IMR-90 (cell line): ENCODE results near the gene COL23A1. TPM values are rescaled to one million over a fixed set of nuclear protein-coding genes. Genes with fewer than 3 reads are reported as not detected.

Source experiments
- ATAC-seq: fragments of 200-7000 bp; cut with Tn5 transposase; 2 replicates; pipeline ENCODE4 v1.9.1; 2020; ENCODE audit warnings: low read depth, mild to moderate bottlenecking, moderate library complexity
- BruUV-seq: library from RNA; stranded (reverse); fragments of 400-500 nt; replicated peaks from 2 replicates; lab custom pipeline; 2021; lab: Mats Ljungman, UMichigan
- CTCF ChIA-PET: fragments of 300-600 bp; formaldehyde crosslinking; extraction: SDS; loops from one replicate; lab custom pipeline; 2021; ENCODE audit warnings: antibody characterized with exemption; lab: Yijun Ruan, JAX
- POLR2A ChIA-PET: fragments of 300-600 bp; sonication (Branson Sonifier 250); formaldehyde crosslinking; loops from one replicate; lab custom pipeline; 2022; ENCODE audit warnings: antibody characterized with exemption; ENCODE audit not compliant: unreplicated experiment; lab: Charles Lee
- DNase-seq: peaks from one replicate; pipeline ENCODE4 v3.0.0; 2013
- H2AFZ ChIP-seq: replicated peaks from 2 replicates; pipeline ENCODE3; 2013; ENCODE audit warnings: low read length, mild to moderate bottlenecking; ENCODE audit not compliant: poor library complexity
- H2AK5ac ChIP-seq: 2 replicates; pipeline ENCODE4 v1.6.1; 2013; ENCODE audit warnings: low read depth, low read length, inconsistent platforms
- H2AK9ac ChIP-seq: replicated peaks from 2 replicates; pipeline ENCODE3; 2013; ENCODE audit warnings: mild to moderate bottlenecking, low read depth, low read length, moderate library complexity; ENCODE audit not compliant: poor library complexity
- H2BK120ac ChIP-seq: 2 replicates; pipeline ENCODE4 v1.6.1; 2013; ENCODE audit warnings: low read depth, low read length, inconsistent platforms
- H2BK15ac ChIP-seq: 3 replicates; pipeline ENCODE4 v1.6.1; 2013; ENCODE audit warnings: low read depth, low read length, inconsistent platforms
- H2BK20ac ChIP-seq: 2 replicates; pipeline ENCODE4 v1.6.1; 2013; ENCODE audit warnings: low read depth, mild to moderate bottlenecking, inconsistent platforms, low read length, moderate library complexity
- H2BK5ac ChIP-seq: 2 replicates; pipeline ENCODE4 v1.6.1; 2013; ENCODE audit warnings: mild to moderate bottlenecking, low read depth, low read length, inconsistent platforms; ENCODE audit not compliant: poor library complexity, severe bottlenecking
- H3K14ac ChIP-seq: replicated peaks from 2 replicates; pipeline ENCODE4 v1.6.1; 2013; ENCODE audit warnings: low read depth, low read length, inconsistent platforms
- H3K18ac ChIP-seq: 2 replicates; pipeline ENCODE4 v1.6.1; 2013; ENCODE audit warnings: low read depth, low read length, control low read depth
- H3K23ac ChIP-seq: 2 replicates; pipeline ENCODE4 v1.6.1; 2013; ENCODE audit warnings: low read depth, low read length, inconsistent platforms
- H3K27ac ChIP-seq: 2 replicates; pipeline ENCODE4 v1.5.1; 2013; ENCODE audit warnings: mild to moderate bottlenecking, control low read depth, low read length; ENCODE audit not compliant: insufficient read depth
- H3K27me3 ChIP-seq: 2 replicates; pipeline ENCODE4 v1.6.1; 2013; ENCODE audit warnings: low read length; ENCODE audit not compliant: control insufficient read depth, insufficient read depth
- H3K36me3 ChIP-seq: 2 replicates; pipeline ENCODE4 v1.6.1; 2013; ENCODE audit warnings: low read length, mixed read lengths; ENCODE audit not compliant: control insufficient read depth, insufficient read depth
- H3K4ac ChIP-seq: 2 replicates; pipeline ENCODE4 v1.6.1; 2013; ENCODE audit warnings: low read depth, low read length, inconsistent platforms
- H3K4me1 ChIP-seq: 2 replicates; pipeline ENCODE4 v1.6.1; 2013; ENCODE audit warnings: low read length, mixed read lengths; ENCODE audit not compliant: control insufficient read depth, insufficient read depth
- H3K4me2 ChIP-seq: 2 replicates; pipeline ENCODE4 v1.6.1; 2013; ENCODE audit warnings: low read depth, mild to moderate bottlenecking, control low read depth, low read length, moderate library complexity
- H3K4me3 ChIP-seq: 2 replicates; pipeline ENCODE4 v1.5.1; 2013; ENCODE audit warnings: low read depth, mild to moderate bottlenecking, control low read depth, low read length, moderate library complexity; ENCODE audit not compliant: insufficient read depth
- H3K56ac ChIP-seq: 2 replicates; pipeline ENCODE4 v1.6.1; 2013; ENCODE audit warnings: low read length, inconsistent platforms; ENCODE audit not compliant: insufficient read depth; ENCODE audit errors: extremely low read depth
- H3K79me1 ChIP-seq, 2 experiments: 2 replicates each; pipeline ENCODE4 v1.6.1; 2013; ENCODE audit warnings: low read length in 2 of 2, inconsistent platforms in 1 of 2, low read depth in 1 of 2
- H3K9ac ChIP-seq: 2 replicates; pipeline ENCODE4 v1.6.1; 2013; ENCODE audit warnings: low read depth, low read length, control low read depth
- H3K9me1 ChIP-seq: 2 replicates; pipeline ENCODE4 v1.6.1; 2013; ENCODE audit warnings: low read length, inconsistent platforms; ENCODE audit not compliant: insufficient read depth
- H3K9me3 ChIP-seq: 2 replicates; pipeline ENCODE4 v1.6.1; 2013; ENCODE audit warnings: low read length; ENCODE audit not compliant: control insufficient read depth, insufficient read depth
- H4K20me1 ChIP-seq: 2 replicates; pipeline ENCODE4 v1.6.1; 2013; ENCODE audit warnings: low read length, inconsistent platforms; ENCODE audit not compliant: insufficient read depth
- H4K5ac ChIP-seq: 2 replicates; pipeline ENCODE4 v1.6.1; 2013; ENCODE audit warnings: mild to moderate bottlenecking, low read depth, low read length, control low read depth
- H4K8ac ChIP-seq, 2 experiments: 2 replicates each; pipeline ENCODE4 v1.6.1; 2013; ENCODE audit warnings: low read depth in 2 of 2, low read length in 2 of 2, control low read depth in 1 of 2, inconsistent platforms in 1 of 2
- H4K91ac ChIP-seq: 2 replicates; pipeline ENCODE4 v1.6.1; 2013; ENCODE audit warnings: low read depth, low read length, inconsistent platforms; ENCODE audit not compliant: insufficient read depth
- BHLHE40 ChIP-seq: fragments of 150-350 bp; IDR thresholded peaks from 2 replicates; pipeline ENCODE4 v1.6.1; 2016; ENCODE audit warnings: mild to moderate bottlenecking, low read depth, low read length
- CEBPB ChIP-seq: IDR thresholded peaks from 2 replicates; pipeline ENCODE4 v1.6.1; 2012; ENCODE audit warnings: low read depth, low read length, improper control_type of control experiment
- CHD1 ChIP-seq: IDR thresholded peaks from 2 replicates; pipeline ENCODE4 v1.6.1; 2012; ENCODE audit warnings: low read depth, low read length, improper control_type of control experiment
- FOS ChIP-seq: fragments of 150-350 bp; IDR thresholded peaks from 2 replicates; pipeline ENCODE4 v1.6.1; 2016; ENCODE audit warnings: low read depth, low read length
- MAFK ChIP-seq: IDR thresholded peaks from 2 replicates; pipeline ENCODE4 v1.6.1; 2012; ENCODE audit warnings: low read depth, low read length, improper control_type of control experiment
- MAZ ChIP-seq: IDR thresholded peaks from 2 replicates; pipeline ENCODE4 v1.6.1; 2012; ENCODE audit warnings: low read depth, mild to moderate bottlenecking, low read length, improper control_type of control experiment, moderate library complexity, borderline replicate concordance
- NFE2L2 ChIP-seq: fragments of 150-350 bp; IDR thresholded peaks from 2 replicates; pipeline ENCODE4 v1.6.1; 2016; ENCODE audit warnings: low read depth, mild to moderate bottlenecking, low read length
- POLR2A ChIP-seq: IDR thresholded peaks from 2 replicates; pipeline ENCODE4 v1.6.1; 2012; ENCODE audit warnings: mild to moderate bottlenecking, low read depth, low read length
- RAD21 ChIP-seq: IDR thresholded peaks from 2 replicates; pipeline ENCODE4 v1.6.1; 2012; ENCODE audit warnings: low read length, improper control_type of control experiment
- RFX5 ChIP-seq: IDR thresholded peaks from 2 replicates; pipeline ENCODE4 v1.8.0; 2012; ENCODE audit warnings: low read depth, mild to moderate bottlenecking, low read length, moderate library complexity
- SMC3 ChIP-seq: fragments of 150-350 bp; IDR thresholded peaks from 2 replicates; pipeline ENCODE4 v1.6.1; 2016; ENCODE audit warnings: low read depth, mild to moderate bottlenecking, antibody characterized with exemption, low read length, moderate library complexity
- USF2 ChIP-seq: fragments of 150-350 bp; IDR thresholded peaks from 2 replicates; pipeline ENCODE4 v1.6.1; 2017; ENCODE audit warnings: mild to moderate bottlenecking, antibody characterized with exemption, low read length, low read depth
- WGBS, 2 experiments: methylation state at CpG; one replicate each; pipeline versions ENCODE4 v1.1.5 to v1.1.7; 2013; ENCODE audit warnings: missing lambda C conversion rate in 2 of 2; ENCODE audit not compliant: insufficient read length in 1 of 2; ENCODE audit errors: extremely low coverage in 2 of 2; 5-methylcytosine and 5-hydroxymethylcytosine counted together
- dilution Hi-C: fragments of 300-500 bp; cut with HindIII; formaldehyde crosslinking; loops from one replicate; pipeline ENCODE4 v1.14.3; 2018; ENCODE audit warnings: low sequenced_read_pairs; ENCODE audit not compliant: unreplicated experiment
- in situ Hi-C: fragments of 300-500 bp; cut with MboI; formaldehyde crosslinking; loops from 3 replicates; pipeline ENCODE4 v1.14.3; 2019; ENCODE audit warnings: low sequenced_read_pairs, inconsistent platforms, mixed read lengths
- intact Hi-C: fragments of 100-400 bp; cut with micrococcal nuclease; formaldehyde crosslinking; loops from 2 replicates; pipeline ENCODE4 v1.10.0; 2022
- polyA plus RNA-seq, 3 experiments: library from polyadenylated mRNA; depleted of rRNA; stranded (reverse); fragments of >200 nt; gene quantifications; 2 replicates each; pipeline ENCODE4 v1.2.3, GENCODE V29; 2012; ENCODE audit warnings: low replicate concordance in 1 of 3
- total RNA-seq: library from RNA; depleted of rRNA; stranded (reverse); fragments of >200 nt; gene quantifications from 2 replicates; pipeline ENCODE4 v1.2.3, GENCODE V29; 2012
- TF ChIP-seq, protein P1 (sequence below): conservative IDR thresholded peaks from 2 replicates; pipeline ENCODE4 v1.5.1; 2012; ENCODE audit warnings: mild to moderate bottlenecking, low read depth, low read length, improper control_type of control experiment

Gene COL23A1
- total and polyA plus RNA-seq, 2 of the 4 experiments (the other 2 are of a cell fraction): not detected

DNA sequence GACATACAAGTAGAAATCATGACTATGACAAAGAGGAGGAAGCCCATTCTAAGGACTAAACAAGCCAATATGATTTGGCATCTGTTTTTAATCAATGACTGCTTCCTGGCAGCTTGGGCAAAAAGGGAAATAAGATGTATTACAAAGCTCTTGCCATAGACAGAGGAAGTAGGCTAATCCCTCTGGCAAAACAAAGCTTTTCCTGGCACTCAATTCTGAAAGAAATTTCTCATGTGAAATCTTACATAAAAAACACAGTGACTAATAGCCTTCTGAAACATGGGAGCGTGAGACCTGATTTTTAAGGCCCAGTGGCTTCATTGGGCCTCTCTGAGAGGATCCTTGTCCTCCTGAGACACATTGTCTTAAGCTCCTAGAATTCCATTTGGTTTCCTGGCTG, 93.6 kb downstream of the COL23A1 start:
- H2AK9ac ChIP-seq: no peak overlapping the region
- no peak overlapping the region for H3K4ac ChIP-seq
- no peaks in the 10 kb centered on the region for H3K4me1 ChIP-seq
- H3K9ac ChIP-seq: no peak overlapping the region
- DNase-seq: no peak
- intact Hi-C loops (no loop called here), dilution Hi-C loops (no loop called here), in situ Hi-C loops (no loop called here)
- WGBS, 2 experiments: no CpG with 5 or more reads among the region's 1 CpG
- no peak for ATAC-seq
- H3K56ac ChIP-seq: no peak overlapping the region
- H4K5ac ChIP-seq: no peak overlapping the region
- H3K4me2 ChIP-seq: no peak overlapping the region
- H2BK5ac ChIP-seq: no peak overlapping the region
- no peak overlapping the region for H3K14ac ChIP-seq
- H3K9me3 ChIP-seq: peaks cover 20% of the 10 kb centered on the region
- H2AFZ ChIP-seq: no peak overlapping the region
- no peaks in the 10 kb centered on the region for H3K36me3 ChIP-seq
- no peak overlapping the region for H3K18ac ChIP-seq
- H3K9me1 ChIP-seq: no peaks in the 10 kb centered on the region
- no peak overlapping the region for H2BK120ac ChIP-seq
- H2BK15ac ChIP-seq: no peak overlapping the region
- no peaks in the 10 kb centered on the region for H4K20me1 ChIP-seq
- BruUV-seq: no TSS peak
- H3K79me1 ChIP-seq: no peaks in the 10 kb centered on the region
- no peak overlapping the region for H3K4me3 ChIP-seq
- no peak overlapping the region for H4K91ac ChIP-seq
- ChIA-PET POLR2A (no interaction called here), CTCF (no interaction called here)
- no peaks in the 10 kb centered on the region for H3K27me3 ChIP-seq
- H2BK20ac ChIP-seq: no peak overlapping the region
- H3K23ac ChIP-seq: no peak overlapping the region
- H4K8ac ChIP-seq: no peak overlapping the region
- no peak overlapping the region for H3K27ac ChIP-seq
- TF ChIP-seq, protein P1, sequence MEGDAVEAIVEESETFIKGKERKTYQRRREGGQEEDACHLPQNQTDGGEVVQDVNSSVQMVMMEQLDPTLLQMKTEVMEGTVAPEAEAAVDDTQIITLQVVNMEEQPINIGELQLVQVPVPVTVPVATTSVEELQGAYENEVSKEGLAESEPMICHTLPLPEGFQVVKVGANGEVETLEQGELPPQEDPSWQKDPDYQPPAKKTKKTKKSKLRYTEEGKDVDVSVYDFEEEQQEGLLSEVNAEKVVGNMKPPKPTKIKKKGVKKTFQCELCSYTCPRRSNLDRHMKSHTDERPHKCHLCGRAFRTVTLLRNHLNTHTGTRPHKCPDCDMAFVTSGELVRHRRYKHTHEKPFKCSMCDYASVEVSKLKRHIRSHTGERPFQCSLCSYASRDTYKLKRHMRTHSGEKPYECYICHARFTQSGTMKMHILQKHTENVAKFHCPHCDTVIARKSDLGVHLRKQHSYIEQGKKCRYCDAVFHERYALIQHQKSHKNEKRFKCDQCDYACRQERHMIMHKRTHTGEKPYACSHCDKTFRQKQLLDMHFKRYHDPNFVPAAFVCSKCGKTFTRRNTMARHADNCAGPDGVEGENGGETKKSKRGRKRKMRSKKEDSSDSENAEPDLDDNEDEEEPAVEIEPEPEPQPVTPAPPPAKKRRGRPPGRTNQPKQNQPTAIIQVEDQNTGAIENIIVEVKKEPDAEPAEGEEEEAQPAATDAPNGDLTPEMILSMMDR: no peak
- TF ChIP-seq FOS (no peak), CHD1 (no peak), NFE2L2 (no peak), CEBPB (no peak), USF2 (no peak), RFX5 (no peak), SMC3 (no peak), MAZ (no peak), RAD21 (no peak), MAFK (no peak), BHLHE40 (no peak), POLR2A (no peak)
- no peak overlapping the region for H2AK5ac ChIP-seq
